ENCODE measurements around the gene E2F1. TPM values are rescaled to one million over a fixed set of nuclear protein-coding genes. Genes with fewer than 3 reads are reported as not detected.

Gene E2F1
- total and polyA plus RNA-seq, 7 donors, result 0.33 to 13.1 (median 1.7) TPM

- TF ChIP-seq EP300 (IDR thresholded peaks at IDR 0.05), result no peak
- no peak for TF ChIP-seq POLR2AphosphoS5 (IDR thresholded peaks at IDR 0.05)
- TF ChIP-seq POLR2A (IDR thresholded peaks at IDR 0.05), result no peak
- no peak for TF ChIP-seq CTCF (IDR thresholded peaks at IDR 0.05)
- H3K4me1 ChIP-seq, result peaks cover 0 to 29% (median 26%) of the 10 kb centered on the region in 4 donors
- H3K4me3 ChIP-seq, result no peak overlapping the region
- no peaks in the 10 kb centered on the region for H3K36me3 ChIP-seq
- intact Hi-C loops (cut with DNase I), result no loop called here
- H3K27me3 ChIP-seq, result no peaks in the 10 kb centered on the region
- 67 to 84% methylated on average over 6 of the region's 6 CpGs for WGBS, 2 donors
- DNase-seq, result no peak
- H3K27ac ChIP-seq, result peak overlapping the region in 3 of 4 donors; percentile 53 to 67 (median 58)
- no peaks in the 10 kb centered on the region for H3K9me3 ChIP-seq
Observed at GRCh38 chr20:33694639-33695012, 8.4 kb upstream of the E2F1 start.

GRCh38 chr20:33693741-33694638 is 7.8 kb upstream of the E2F1 start:
- Histone ChIP-seq H3K36me3 (no peaks in the 10 kb centered on the region), H3K4me3 (no peak overlapping the region), H3K27ac (peak overlapping the region; percentile 32 to 67 (median 56)), H3K4me1 (peaks cover 0 to 29% (median 26%) of the 10 kb centered on the region in 4 donors), H3K27me3 (no peaks in the 10 kb centered on the region), H3K9me3 (no peaks in the 10 kb centered on the region)
- TF ChIP-seq POLR2AphosphoS5 (IDR thresholded peaks at IDR 0.05) (no peak), POLR2A (IDR thresholded peaks at IDR 0.05) (no peak), EP300 (IDR thresholded peaks at IDR 0.05) (no peak)
- intact Hi-C loops (cut with DNase I), result no loop called here
- DNase-seq, result peak; percentile 83
- WGBS, 2 donors, result 80 to 89% methylated on average over 17 of the region's 17 CpGs

- no peaks in the 10 kb centered on the region for H3K27me3 ChIP-seq
- TF ChIP-seq POLR2A (IDR thresholded peaks at IDR 0.05), result no peak
- no peak for TF ChIP-seq POLR2AphosphoS5 (IDR thresholded peaks at IDR 0.05)
- no peak for TF ChIP-seq CTCF (IDR thresholded peaks at IDR 0.05)
- TF ChIP-seq EP300 (IDR thresholded peaks at IDR 0.05), result no peak
- peaks cover 0 to 29% (median 26%) of the 10 kb centered on the region in 4 donors for H3K4me1 ChIP-seq
- no peaks in the 10 kb centered on the region for H3K36me3 ChIP-seq
- WGBS, 2 donors, result 87% methylated on average over 5 of the region's 5 CpGs
- no peak for DNase-seq
- no peak overlapping the region for H3K4me3 ChIP-seq
- H3K27ac ChIP-seq, result peak overlapping the region in 2 of 4 donors; percentile 53 to 67
- no peaks in the 10 kb centered on the region for H3K9me3 ChIP-seq
- intact Hi-C loops (cut with DNase I), result no loop called here
Observed at GRCh38 chr20:33693289-33693688, 7.1 kb upstream of the E2F1 start.

GRCh38 chr20:33689973-33690372 is 3.8 kb upstream of the E2F1 start:
- DNase-seq, result no peak
- WGBS, 2 donors, result 29 to 75% methylated on average over 4 of the region's 4 CpGs
- H3K9me3 ChIP-seq, result no peaks in the 10 kb centered on the region
- H3K27ac ChIP-seq, result no peak overlapping the region
- no peak for TF ChIP-seq POLR2A (IDR thresholded peaks at IDR 0.05)
- TF ChIP-seq CTCF (IDR thresholded peaks at IDR 0.05), result no peak
- no peak for TF ChIP-seq EP300 (IDR thresholded peaks at IDR 0.05)
- H3K27me3 ChIP-seq, result no peaks in the 10 kb centered on the region
- intact Hi-C loops (cut with DNase I), result loop anchor here (5.0 kb wide), 1 partner anchor 42 kb away; the partner anchor contains the start of gene ZNF341
- no peak overlapping the region for H3K4me3 ChIP-seq
- H3K4me1 ChIP-seq, result peaks cover 0 to 27% (median 26%) of the 10 kb centered on the region in 4 donors
- no peaks in the 10 kb centered on the region for H3K36me3 ChIP-seq

- intact Hi-C loops (cut with DNase I), result loop anchor here (5.0 kb wide), 1 partner anchor 43 kb away; the partner anchor contains the start of gene ZNF341
Observed at GRCh38 chr20:33689493-33689892, 3.3 kb upstream of the E2F1 start.

More at GRCh38 chr20:33689493-33689892, 3.3 kb upstream of the E2F1 start:
- no peaks in the 10 kb centered on the region for H3K27me3 ChIP-seq
- TF ChIP-seq CTCF (IDR thresholded peaks at IDR 0.05), result no peak
- TF ChIP-seq POLR2AphosphoS5 (IDR thresholded peaks at IDR 0.05), result no peak
- no peak for TF ChIP-seq EP300 (IDR thresholded peaks at IDR 0.05)
- no peak for TF ChIP-seq POLR2A (IDR thresholded peaks at IDR 0.05)
- H3K27ac ChIP-seq, result no peak overlapping the region
- DNase-seq, result no peak
- peaks cover 0 to 28% (median 24%) of the 10 kb centered on the region in 4 donors for H3K4me1 ChIP-seq
- H3K4me3 ChIP-seq, result no peak overlapping the region
- H3K9me3 ChIP-seq, result no peaks in the 10 kb centered on the region
- 91 to 100% methylated on average over 1 of the region's 1 CpG for WGBS, 2 donors
- H3K36me3 ChIP-seq, result no peaks in the 10 kb centered on the region
